AG08396 (cell line): ENCODE results near the gene E2F7.
A peak's percentile ranks its signal among the peaks of the same experiment; 100 is the strongest.
"Not testable (repeated sequence)": the region's sequence is repeated elsewhere in the genome, so short reads cannot be mapped to it uniquely, and the experiment has no call there.

ENCODE experiments used
- DNase-seq: peaks from one replicate; pipeline ENCODE4 v3.0.0; 2012; ENCODE audit warnings: low spot score, mixed read lengths

The E2F7 gene

DNA sequence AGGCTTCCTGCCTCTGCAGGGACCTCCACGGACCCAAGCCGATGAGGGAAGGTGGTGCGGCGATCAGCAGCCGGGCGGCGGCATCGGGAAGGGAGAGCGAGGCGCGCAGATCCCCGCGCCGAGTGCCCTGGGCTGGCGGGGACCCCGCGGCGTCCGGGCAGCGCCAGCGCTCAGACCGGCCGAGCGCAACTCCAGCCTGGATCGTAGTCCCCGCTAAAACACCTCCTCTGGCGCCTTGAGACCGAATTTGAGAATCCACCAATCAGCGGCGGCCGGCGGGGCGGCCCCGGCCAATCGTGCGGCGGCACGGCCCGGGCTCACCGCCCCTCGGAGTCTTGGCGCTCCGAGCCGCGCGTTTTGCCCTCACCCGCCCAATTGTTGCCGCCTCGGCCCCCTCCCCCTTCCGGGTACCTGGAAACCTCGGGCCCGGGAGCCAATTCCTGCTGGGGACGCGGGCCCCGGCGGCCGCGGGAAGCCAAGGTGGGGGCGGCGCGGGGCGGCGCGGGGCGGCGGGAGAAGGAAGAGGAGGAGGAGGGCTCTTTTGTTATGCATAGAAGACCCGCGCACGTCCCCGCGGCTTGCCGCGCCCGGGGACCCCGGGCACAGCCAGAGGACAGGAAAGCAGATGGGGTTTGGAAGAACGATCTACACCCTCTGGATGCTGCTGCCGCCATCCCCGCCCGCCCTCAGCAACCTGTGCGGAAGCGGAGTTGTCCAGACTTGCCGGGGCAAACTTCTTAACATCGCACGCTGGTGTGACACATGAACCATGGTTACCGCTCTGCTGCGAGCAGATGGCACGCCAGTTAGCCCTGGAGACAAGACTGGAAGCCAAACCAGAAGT is at the start of gene E2F7:
Gene E2F7 (minus strand): TSS at position 209 of the 844 bp plus-strand sequence. CDS start 934 bp downstream, outside the sequence.
- DNase-seq: peak; percentile 98

DNA sequence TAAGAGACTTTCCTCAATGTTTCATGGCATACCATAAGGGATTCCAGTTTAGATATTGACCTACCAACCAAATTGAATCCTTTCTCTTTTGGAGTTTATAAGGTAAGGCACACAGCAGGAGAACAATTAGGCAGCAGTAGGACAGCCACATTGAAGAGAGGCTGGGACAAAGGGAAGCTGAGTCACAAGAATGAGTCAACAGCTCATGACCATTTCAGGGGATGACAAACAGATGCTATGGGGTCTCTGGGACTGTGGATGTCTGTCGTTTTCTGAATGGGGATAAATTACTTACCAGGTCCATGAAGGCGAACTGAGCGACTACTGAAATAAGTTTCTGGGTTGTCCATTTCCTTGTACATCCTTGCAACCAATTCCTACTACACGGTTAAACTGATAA is 48.6 kb upstream of the E2F7 start:
- no peak for DNase-seq

DNA sequence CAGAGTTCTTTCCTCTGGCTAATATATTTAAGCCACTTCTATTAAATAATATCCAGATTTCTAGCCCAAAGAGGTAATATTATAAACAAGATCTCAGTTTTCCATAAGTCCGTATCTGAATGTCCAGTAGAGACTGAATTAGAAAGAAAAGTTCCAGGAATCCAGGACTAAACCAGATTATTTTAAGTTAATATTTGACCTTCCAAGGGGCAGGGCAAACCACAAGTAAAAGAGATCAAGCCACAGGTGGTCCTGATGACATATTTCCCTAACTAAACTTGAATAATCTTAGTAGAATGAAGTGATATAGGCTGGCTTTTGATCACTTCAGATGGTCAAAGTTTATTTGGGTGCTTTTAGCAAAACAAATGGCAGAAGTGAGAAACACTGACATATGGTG is 43.3 kb upstream of the E2F7 start:
- no peak for DNase-seq

GRCh38 chr12:77107121-77107520 is 41.8 kb upstream of the E2F7 start:
- no peak for DNase-seq

GRCh38 chr12:77104792-77105191 is 39.4 kb upstream of the E2F7 start:
- DNase-seq: peak; percentile 28

DNA sequence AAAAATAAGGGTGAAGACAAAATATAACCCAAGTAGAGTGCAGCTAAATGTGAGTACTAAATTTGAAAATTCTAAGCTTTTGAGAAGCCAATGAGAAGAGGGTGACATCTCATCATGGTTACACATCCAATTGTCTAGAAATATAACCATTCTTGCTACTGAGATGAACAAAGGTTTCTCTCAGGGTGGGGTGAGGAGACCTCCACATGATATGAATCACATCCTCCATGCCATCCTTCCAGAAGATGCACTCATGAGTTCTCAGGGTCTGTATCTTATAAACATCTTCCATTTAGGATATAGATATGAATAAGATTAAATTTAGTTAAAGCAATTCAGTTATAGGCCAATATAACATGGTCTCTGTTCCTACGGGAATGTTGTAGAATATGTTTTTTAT is 38.9 kb upstream of the E2F7 start:
- no peak for DNase-seq

DNA sequence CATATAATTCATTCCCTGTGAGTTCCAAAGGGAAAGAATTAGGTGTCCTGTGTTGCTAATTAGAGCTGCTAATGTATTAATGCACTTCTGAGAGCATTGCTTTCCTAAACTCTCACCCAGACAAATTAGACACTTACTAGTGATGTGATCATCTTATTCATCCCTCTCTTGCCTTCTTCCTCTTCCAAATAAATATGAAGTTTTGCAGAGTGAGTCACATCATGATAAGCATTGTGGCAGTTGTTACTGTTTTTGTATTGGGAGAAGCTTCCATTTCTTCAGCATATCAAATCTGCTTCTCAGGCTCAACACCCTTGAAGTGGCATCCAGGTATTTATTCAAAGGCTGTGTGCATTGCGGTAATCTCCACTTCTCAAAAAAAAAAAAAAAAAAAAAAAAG is 37.3 kb upstream of the E2F7 start:
- no peak for DNase-seq

DNA sequence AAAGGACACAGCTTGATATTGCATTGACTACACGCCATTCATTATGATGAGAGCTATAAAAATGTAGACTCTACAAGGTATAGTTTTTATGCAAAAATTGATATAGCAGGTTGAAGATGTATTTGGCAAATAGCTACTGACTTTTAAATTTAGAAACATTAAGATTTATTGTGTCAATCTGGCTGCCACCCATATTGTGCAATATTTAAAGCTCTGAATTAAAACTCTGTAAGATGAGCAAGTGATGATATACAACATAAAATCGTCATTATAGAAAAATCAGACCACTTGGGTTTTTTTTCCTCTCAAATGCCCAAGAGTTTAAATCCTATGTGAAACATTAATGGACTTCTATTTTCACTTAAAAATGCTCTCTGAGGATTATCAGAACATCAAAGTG is 36.8 kb upstream of the E2F7 start:
- no peak for DNase-seq

DNA sequence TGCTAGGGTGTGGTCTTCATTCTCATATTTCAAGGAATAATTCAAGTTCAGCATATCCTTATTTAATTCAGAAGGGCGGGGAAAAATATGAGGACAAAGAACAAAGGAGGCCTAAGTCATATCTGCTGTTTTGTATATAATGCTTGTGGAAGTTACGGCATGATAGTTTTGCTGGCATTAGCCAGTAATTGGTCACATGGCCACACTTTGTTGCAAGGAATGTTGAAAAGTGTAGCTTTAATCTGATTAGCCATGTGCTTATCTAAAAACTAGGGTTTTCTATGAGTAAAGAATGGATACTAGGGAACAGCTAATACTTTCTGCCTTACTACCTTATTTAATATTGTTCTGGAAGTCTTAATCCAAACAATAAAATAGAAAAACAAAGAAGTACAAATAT is 34.4 kb upstream of the E2F7 start:
- no peak for DNase-seq

DNA sequence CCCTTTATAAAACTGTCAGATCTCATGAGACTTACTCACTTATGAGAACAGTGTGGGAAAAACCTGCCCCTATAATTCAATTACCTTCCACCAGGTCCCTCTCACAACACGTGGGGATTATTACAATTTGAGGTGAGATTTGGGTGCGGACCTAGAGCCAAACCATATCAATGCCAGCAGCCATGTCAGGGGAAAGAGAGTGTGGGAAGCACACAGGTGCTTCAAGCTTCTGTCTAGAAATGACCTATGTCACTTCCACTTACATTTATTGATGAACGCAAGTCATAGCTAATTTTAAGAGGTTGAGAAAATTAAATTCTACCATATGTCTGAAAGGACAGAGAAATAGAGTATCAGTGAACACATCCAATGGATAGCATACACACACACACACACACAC is 32.5 kb upstream of the E2F7 start:
- no peak for DNase-seq

DNA sequence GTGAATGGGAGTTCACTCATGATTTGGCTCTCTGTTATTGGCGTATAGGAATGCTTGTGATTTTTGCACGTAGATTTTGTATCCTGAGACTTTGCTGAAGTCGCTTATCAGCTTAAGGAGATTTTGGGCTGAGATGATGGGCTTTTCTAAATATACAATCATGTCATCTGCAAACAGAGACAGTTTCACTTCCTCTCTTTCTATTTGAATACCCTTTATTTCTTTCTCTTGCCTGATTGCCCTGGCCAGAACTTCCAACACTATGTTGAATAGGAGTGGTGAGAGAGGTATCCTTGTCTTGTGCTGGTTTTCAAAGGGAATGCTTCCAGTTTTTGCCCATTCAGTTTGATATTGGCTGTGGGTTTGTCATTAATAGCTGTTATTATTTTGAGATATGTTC is 26.9 kb upstream of the E2F7 start:
- not testable (repeated sequence) for DNase-seq

DNA sequence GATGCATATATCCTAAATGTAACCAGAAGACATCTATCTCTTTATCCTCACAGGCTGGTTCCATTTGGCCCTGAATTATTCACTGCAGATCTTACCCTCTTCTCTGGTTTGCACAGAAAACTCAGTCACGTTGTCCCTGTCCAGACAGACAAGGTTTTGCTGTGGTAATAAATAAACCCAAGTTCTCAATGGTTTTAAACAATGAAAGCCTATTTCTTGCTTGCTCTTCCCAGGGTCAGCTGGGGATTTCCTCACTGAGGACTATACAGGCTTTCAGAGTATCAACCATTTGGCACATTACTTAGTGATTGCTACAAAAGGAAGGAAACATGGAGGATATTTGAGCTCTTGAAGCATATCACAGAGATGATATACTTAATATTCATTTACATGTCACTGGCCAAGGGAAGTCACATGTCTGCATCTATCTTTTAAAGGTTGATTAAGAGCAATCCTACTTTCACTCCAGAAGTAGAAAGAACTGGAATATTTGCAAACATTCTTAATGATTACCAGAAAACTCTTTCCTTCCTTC is 24.4 kb upstream of the E2F7 start:
- DNase-seq: no peak

GRCh38 chr12:77087427-77087826 is 22.1 kb upstream of the E2F7 start:
- peak; percentile 43 for DNase-seq

DNA sequence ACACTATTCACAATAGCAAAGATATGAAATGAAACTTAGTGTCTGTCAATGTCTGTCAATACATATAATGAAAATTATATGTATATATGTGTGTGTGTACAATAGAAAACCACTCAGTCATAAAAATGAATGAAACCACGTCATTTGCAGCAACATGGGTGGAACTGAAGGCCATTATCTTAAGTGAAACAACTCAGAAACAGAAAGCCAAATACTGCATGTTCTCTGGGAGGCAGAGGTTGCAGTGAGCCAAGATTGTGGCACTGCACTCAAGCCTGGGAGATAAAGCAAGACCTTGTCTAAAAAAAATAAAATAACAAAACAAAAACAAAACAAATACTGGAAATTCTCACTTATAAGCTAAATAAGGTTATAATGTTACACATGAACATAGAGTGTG is 16.7 kb upstream of the E2F7 start:
- no peak for DNase-seq

DNA sequence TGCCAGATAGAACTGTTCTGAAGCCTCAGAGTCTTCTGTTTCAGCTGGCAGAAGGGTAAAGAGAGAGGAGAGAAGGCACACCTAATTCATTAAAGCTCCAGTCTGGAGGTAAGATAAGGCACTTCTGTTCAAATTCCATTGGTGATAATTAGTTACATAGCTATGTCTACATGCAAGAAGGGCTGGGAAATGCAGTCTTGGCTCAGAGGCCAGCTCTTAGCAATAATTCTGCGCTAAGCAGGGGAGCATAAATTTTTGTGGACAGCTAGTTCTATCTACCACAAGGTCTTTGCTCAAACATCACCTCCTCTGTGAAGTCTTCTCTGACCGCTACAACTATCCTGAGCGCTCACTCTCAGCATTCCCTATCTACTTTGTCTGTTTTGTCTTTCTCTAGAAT is 14.3 kb upstream of the E2F7 start:
- no peak for DNase-seq

DNA sequence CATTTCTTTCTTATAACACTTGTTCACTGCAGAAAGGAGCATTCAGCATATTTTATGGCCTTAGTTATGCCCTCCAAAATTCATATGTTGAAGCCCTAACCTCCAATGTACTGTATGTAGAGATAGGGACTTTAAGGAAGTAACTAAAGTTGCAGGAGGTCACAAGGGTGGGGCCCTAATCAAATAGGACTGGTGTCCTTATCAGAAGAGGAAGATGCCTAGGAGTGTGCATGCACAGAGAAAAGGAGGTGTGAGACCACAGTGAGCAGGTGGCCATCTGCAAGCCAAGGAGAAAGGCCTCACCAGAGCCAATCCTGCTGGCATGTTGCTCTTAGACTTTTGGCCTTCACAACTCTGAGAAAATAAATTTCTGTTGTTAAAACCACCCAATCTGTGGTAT is 12.9 kb upstream of the E2F7 start:
- DNase-seq: no peak

GRCh38 chr12:77076886-77077285 is 11.5 kb upstream of the E2F7 start:
- no peak for DNase-seq

- DNase-seq: not testable (repeated sequence)
Measured at GRCh38 chr12:77073894-77074293, 8.5 kb upstream of the E2F7 start.

DNA sequence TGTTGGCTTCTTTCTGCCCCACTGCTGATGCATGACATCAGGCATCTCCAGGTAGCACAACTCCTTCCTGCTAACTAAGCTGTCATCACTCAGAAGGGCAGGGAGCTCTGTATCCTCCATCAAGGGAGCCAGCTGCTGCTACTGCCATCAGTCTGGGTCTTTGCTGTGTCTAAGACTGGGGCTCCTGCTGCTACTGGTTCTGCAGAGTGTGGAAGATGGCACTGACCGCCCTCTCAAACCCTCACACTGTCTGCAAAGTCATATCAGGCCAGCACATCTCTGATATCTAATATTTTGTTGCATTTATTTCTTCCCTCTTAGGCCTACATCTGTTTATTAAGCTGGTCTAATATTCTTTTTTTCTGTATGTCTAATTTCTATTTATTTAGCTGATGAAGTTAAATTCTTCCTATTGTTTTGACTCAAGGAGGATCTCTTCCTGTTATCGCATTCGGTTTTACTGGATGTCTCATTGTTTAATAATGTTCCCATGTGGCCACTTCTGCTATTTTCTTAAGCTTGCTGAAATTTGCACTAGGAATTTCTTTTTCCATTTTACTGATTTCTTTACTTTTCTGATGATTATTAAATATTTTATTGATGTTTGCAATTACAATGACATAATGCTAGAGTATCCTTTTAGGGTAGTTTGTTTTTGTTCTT is 7.6 kb upstream of the E2F7 start:
- DNase-seq: no peak

DNA sequence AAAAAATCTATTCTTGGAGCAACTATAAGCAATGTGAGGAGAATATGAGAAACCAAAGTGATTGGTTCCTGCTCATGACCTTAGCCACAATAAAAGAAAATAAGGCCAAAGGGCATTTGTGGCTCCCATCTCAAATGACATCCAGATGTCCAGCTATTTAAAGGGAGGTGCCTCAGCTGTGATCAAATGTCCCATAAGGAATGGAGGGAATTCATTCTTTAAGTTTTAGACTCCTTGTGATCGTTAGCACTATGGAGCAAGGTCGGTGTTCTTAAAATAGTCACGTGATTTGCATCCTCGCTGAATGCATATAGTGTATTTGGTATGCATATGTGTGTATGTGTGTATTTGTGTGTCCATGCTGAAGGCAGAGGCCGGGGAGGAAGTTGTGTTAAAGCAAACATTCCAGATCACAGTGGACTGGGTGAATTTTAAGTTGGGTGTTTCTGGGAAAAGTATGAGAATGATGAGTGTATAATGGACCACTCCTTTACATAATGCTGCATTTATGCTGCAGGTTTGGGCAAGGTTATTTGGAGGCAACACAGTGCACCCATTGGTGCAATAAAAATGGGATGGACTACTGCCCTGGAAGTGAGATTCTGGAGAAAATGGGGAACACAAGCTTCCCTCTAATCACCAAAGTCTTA is 5.6 kb upstream of the E2F7 start:
- DNase-seq: no peak

DNA sequence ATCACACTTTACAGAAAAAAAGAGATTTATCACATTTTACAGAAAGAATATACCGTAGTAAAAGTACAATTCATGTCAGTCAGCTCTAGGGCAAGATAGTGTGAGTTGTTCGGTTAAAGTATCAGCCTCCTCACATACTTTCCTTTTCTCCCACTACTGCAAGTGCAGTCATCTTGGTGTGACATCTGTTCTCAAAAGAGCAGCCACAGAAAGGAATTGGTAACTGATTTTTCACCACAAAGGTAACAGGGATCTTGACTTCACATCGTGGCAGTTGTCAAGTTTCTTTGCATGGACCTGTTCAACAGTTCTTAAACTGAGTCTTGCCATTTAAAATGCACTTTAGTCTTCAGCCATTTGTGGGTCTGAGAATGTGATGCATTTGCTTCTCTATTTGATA is 5.0 kb upstream of the E2F7 start:
- no peak for DNase-seq

DNA sequence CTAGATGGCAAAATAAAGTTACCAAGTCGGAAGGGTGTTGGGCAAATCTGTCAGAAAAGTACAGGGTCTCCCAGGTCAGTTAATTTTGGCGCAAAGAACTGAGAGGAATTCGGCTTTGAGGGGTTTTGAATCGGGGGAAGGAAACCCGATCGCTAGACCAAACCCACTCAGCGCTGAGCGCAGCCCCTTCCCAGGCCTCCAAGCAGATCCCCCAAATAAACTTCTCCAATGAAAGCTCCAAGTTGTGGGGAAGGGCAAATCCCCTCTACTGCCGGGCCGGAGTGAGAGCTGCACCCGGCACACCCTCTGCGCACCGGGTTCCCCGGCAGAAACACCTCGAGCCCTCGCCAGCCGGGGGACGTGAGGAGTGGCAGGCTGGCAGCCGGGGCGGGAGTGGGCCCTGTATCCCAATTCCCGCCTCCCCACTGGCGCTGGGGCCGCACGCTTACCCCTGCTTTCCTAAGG is 441 bp downstream of the E2F7 start:
- peak; percentile 43 for DNase-seq
